Heart right ventricle (tissue), 16 donors: ENCODE data around the gene CDK5R1. TPM values are rescaled to one million over a fixed set of nuclear protein-coding genes. Genes with fewer than 3 reads are reported as not detected.

ENCODE experiments used
- ATAC-seq, 8 donors: fragments of 200-7000 bp; cut with Tn5 transposase; one replicate each; pipeline ENCODE4 v1.9.1; 2020; ENCODE audit warnings: mild to moderate bottlenecking in 8 of 8, moderate library complexity in 8 of 8, moderate number of reproducible peaks in 1 of 8
- DNase-seq, 2 donors: peaks; one replicate each; pipeline ENCODE4 v3.0.0-alpha.2; 2020
- H3K27ac ChIP-seq, 10 donors: fragments of 200-600 bp; sonication (generic) in 2 of 10; one replicate each; pipeline versions ENCODE4 v1.5.0 to v1.8.0; 2020 to 2022; ENCODE audit warnings: mild to moderate bottlenecking in 3 of 10
- H3K27me3 ChIP-seq, 7 donors: fragments of 200-600 bp; one replicate each; pipeline ENCODE4 v1.8.0; 2021 to 2022; ENCODE audit warnings: mild to moderate bottlenecking in 2 of 7
- H3K36me3 ChIP-seq, 9 donors: fragments of 200-600 bp; sonication (generic) in 1 of 9; one replicate each; pipeline versions ENCODE4 v1.5.0 to v1.8.0; 2020 to 2022; ENCODE audit warnings: mild to moderate bottlenecking in 2 of 9
- H3K4me1 ChIP-seq, 9 donors: fragments of 200-600 bp; sonication (generic) in 1 of 9; one replicate each; pipeline versions ENCODE4 v1.5.0 to v1.8.0; 2020 to 2022; ENCODE audit warnings: mild to moderate bottlenecking in 4 of 9
- H3K4me3 ChIP-seq, 10 donors: fragments of 200-600 bp; sonication (generic) in 2 of 10; one replicate each; pipeline versions ENCODE4 v1.5.0 to v1.8.0; 2020 to 2022; ENCODE audit warnings: mild to moderate bottlenecking in 7 of 10, moderate library complexity in 2 of 10
- H3K9me3 ChIP-seq, 11 donors: fragments of 200-600 bp in 10 of 11; sonication (generic) in 2 of 11; one replicate each; pipeline versions ENCODE4 v1.5.0 to v1.8.0; 2013 to 2022; ENCODE audit warnings: mild to moderate bottlenecking in 2 of 11, control low read depth in 1 of 11, moderate library complexity in 1 of 11
- CTCF ChIP-seq, 9 donors: fragments of 200-600 bp; sonication (generic) in 2 of 9; IDR thresholded peaks; one replicate each; pipeline versions ENCODE4 v1.5.0 to v1.8.0; 2021 to 2022; ENCODE audit warnings: antibody characterized with exemption in 9 of 9, mild to moderate bottlenecking in 5 of 9, moderate library complexity in 1 of 9
- WGBS, 2 donors: extraction: QIAGEN DNeasy Blood & Tissue Kit; methylation state at CpG; one replicate each; pipeline ENCODE4 v1.1.7; 2013; ENCODE audit warnings: inconsistent platforms in 1 of 2; 5-methylcytosine and 5-hydroxymethylcytosine counted together
- intact Hi-C, 10 donors: fragments of 100-400 bp; cut with DNase I; formaldehyde crosslinking; loops; one replicate each; pipeline versions ENCODE4 v1.11.1 to v1.14.2; 2022
- polyA plus RNA-seq, 2 donors: library from polyadenylated mRNA; stranded (reverse); fragments of 200-250 nt; gene quantifications; one replicate each; pipeline ENCODE4 v1.2.3, GENCODE V29; 2013
- total RNA-seq, 10 donors: library from RNA; stranded (reverse); fragmentation: NEBNext Ultra II Directional in 3 of 10; extraction: Animal tissue kit (Norgen Biotek cat#: 25700) in 3 of 10; gene quantifications; one replicate each; pipeline versions ENCODE4 v1.2.1 to v1.2.4, GENCODE V29; 2021 to 2023
- donor health status: Arrhythmogenic right ventricular cardiomyopathy.
- donor health status: ischemic (EF 13 %, LVEDD 7.1; RV severe dilation, severe dysfunction).
- donor health status: healthy with polysubstance abuse.
- donor health status: DM: no; HTN: yes; CAD: no.
- donor health status: DM: no; HTN: no; CAD: no.
- donor health status: ischemic (EF 25% LVEDD 6.9; RV normal size, moderate dysfunction).
- donor health status: ischemic (EF 25% LVEDD 5.7; RV mildly dilated, moderate dysfunction).
- donor health status: healthy.
- donor health status: DM: yes; HTN: yes; CAD: no.
- donor health status: Ischemic cardiomyopathy.
- donor health status: ischemic (EF 35%, LVEDD 5.7; RV mildly dilated, moderate dysfunction).
- donor health status: nonischemic (EF 11% LVEDD 7.7; RV severe dilation, severe dysfunction).
- donor health status: DM: yes; HTN: yes; CAD: no.
- donor health status: PGD.
- donor health status: ischemic (EF 29% LVEDD 5.4; RV normal size, mild dysfunction).
- donor health status: nonischemic (EF 23%, LVEDD 6.1; RV moderate dilation, normal function).

Gene CDK5R1
- total and polyA plus RNA-seq, 12 donors, result 0.66 to 2.1 (median 1.3) TPM

- no peak overlapping the region for H3K27ac ChIP-seq
- WGBS, 2 donors, result 92 to 93% methylated on average over 8 of the region's 8 CpGs
- no peak overlapping the region for H3K4me3 ChIP-seq
- no peaks in the 10 kb centered on the region for H3K9me3 ChIP-seq
- peaks cover 0 to 100% (median 91%) of the 10 kb centered on the region in 9 donors for H3K36me3 ChIP-seq
- TF ChIP-seq CTCF (IDR thresholded peaks at IDR 0.05), result no peak
- ATAC-seq (no peak), DNase-seq (no peak)
- H3K27me3 ChIP-seq, result no peaks in the 10 kb centered on the region
- intact Hi-C loops, result no loop called here
- no peaks in the 10 kb centered on the region for H3K4me1 ChIP-seq
These were observed 9.6 kb upstream of the CDK5R1 start for GRCh38 chr17:32477220-32477619.

GRCh38 chr17:32479074-32479617, 7.6 kb upstream of the CDK5R1 start:
- no peak for TF ChIP-seq CTCF (IDR thresholded peaks at IDR 0.05)

GRCh38 chr17:32481193-32481592, 5.6 kb upstream of the CDK5R1 start:
- ATAC-seq, result no peak
- Histone ChIP-seq H3K27me3 (no peaks in the 10 kb centered on the region), H3K4me1 (peaks cover 14 to 36% (median 20%) of the 10 kb centered on the region in 9 donors), H3K36me3 (peaks cover 0 to 69% (median 54%) of the 10 kb centered on the region in 9 donors), H3K9me3 (no peaks in the 10 kb centered on the region), H3K4me3 (no peak overlapping the region), H3K27ac (no peak overlapping the region)
- no peak for TF ChIP-seq CTCF (IDR thresholded peaks at IDR 0.05)
- intact Hi-C loops, result loop anchor here in 9 of 10 donors (5.0 to 10.0 kb wide), 6 partner anchors 124 to 276 kb away; no protein-coding TSS in a partner anchor
- 83 to 86% methylated on average over 8 of the region's 8 CpGs for WGBS, 2 donors
- no peak for DNase-seq

More at GRCh38 chr17:32479074-32479617, 7.6 kb upstream of the CDK5R1 start:
- H3K4me1 ChIP-seq, result peaks cover 10 to 19% (median 13%) of the 10 kb centered on the region in 9 donors
- DNase-seq (no peak), ATAC-seq (peak in 1 of 8 donors; percentile 19)
- no peak overlapping the region for H3K4me3 ChIP-seq
- peaks cover 0 to 90% (median 74%) of the 10 kb centered on the region in 9 donors for H3K36me3 ChIP-seq
- no peak overlapping the region for H3K27ac ChIP-seq
- no peaks in the 10 kb centered on the region for H3K27me3 ChIP-seq
- WGBS, 2 donors, result 68 to 70% methylated on average over 5 of the region's 5 CpGs
- intact Hi-C loops, result no loop called here
- H3K9me3 ChIP-seq, result no peaks in the 10 kb centered on the region

GRCh38 chr17:32482568-32483320, 4.0 kb upstream of the CDK5R1 start:
- Histone ChIP-seq H3K27ac (peak overlapping the region in 8 of 10 donors; percentile 56 to 85 (median 68)), H3K27me3 (no peaks in the 10 kb centered on the region), H3K36me3 (peaks cover 0 to 54% (median 40%) of the 10 kb centered on the region in 9 donors), H3K4me3 (no peak overlapping the region), H3K4me1 (peaks cover 16 to 41% (median 26%) of the 10 kb centered on the region in 9 donors), H3K9me3 (no peaks in the 10 kb centered on the region)
- no peak for TF ChIP-seq CTCF (IDR thresholded peaks at IDR 0.05)
- DNase-seq (no peak), ATAC-seq (no peak)
- intact Hi-C loops, result loop anchor here in 9 of 10 donors (2.0 to 10.0 kb wide), 7 partner anchors 122 to 275 kb away; no protein-coding TSS in a partner anchor
- WGBS, 2 donors, result 71 to 79% methylated on average over 11 of the region's 11 CpGs
